SW 1271 (cell line): ENCODE results near the gene KRTAP4-1.
"Not testable (repeated sequence)": the region's sequence is repeated elsewhere in the genome, so short reads cannot be mapped to it uniquely, and the experiment has no call there.

Experiments
- DNase-seq, 2 experiments: peaks; one replicate each; lab custom pipeline; 2025; lab: John Stamatoyannopoulos, UW

The KRTAP4-1 gene

DNA sequence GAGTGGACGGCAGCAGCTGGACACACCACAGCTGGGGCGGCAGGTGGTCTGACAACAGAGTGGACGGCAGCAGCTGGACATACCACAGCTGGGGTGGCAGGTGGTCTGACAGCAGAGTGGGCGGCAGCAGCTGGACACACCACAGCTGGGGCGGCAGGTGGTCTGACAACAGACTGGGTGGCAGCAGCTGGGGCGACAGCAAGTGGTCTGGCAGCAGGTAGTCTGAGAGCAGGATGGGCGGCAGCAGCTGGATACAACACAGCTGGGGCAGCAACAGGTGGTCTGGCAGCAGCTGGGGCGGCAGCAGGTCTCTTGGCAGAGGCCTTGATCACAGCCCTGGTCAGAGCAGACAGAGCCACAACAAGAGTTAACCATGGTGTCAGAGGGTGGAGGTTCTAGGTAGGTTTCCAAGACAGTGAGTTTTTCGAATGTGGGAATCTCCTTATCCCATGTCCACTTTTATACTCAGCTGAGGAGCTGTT lies at the start of gene KRTAP4-1:
TSS of gene KRTAP4-1 (minus strand) at position 432 of the 482 bp plus-strand sequence. CDS start at position 375, 57 bp downstream.
- DNase-seq = no peak

DNA sequence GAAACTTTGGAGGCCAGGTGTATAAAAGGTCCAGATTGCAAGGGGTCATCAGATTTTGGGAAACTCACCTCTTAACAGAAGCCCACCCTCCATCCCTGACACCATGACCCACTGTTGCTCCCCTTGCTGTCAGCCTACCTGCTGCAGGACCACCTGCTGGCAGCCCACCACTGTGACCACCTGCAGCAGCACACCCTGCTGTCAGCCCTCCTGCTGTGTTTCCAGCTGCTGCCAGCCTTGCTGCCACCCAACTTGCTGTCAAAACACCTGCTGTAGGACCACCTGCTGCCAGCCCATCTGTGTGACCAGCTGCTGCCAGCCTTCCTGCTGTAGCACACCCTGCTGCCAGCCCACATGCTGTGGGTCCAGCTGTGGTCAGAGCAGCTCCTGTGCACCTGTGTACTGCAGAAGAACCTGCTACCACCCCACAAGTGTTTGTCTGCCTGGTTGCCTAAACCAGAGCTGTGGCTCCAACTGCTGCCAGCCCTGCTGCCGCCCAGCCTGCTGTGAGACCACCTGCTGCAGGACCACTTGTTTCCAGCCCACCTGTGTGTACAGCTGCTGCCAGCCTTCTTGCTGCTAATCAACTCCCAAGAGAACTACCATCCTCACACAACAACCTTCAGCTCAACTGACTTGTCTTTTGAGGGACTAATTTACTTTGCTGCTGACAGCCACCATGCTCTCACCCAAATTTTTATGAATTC lies 47.8 kb upstream of the KRTAP4-1 start, which contains the start of gene KRTAP9-3:
TSS of gene KRTAP9-3 (plus strand) at position 51 of the 707 bp plus-strand sequence. CDS start at position 104, 53 bp downstream.
- not testable (repeated sequence) for DNase-seq

DNA sequence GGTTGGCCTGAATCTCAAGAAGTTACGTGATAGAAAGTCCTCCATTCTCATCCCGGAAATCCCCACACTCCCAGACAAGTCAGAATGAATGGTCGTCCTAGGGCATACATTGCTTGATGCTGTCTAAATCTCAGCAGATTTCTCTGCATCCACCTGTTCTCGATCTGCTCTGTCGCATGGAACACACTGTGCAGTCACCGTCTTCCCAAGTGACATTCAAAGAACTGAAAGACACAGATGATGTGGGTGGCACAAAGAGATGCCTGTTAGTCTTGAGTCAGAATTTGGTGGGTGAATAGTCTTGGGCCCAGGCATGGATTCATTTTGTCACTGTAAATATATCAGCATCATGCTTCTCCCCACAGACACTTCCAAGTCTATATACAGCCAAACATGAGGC lies 47.0 kb upstream of the KRTAP4-1 start:
- DNase-seq = no peak

DNA sequence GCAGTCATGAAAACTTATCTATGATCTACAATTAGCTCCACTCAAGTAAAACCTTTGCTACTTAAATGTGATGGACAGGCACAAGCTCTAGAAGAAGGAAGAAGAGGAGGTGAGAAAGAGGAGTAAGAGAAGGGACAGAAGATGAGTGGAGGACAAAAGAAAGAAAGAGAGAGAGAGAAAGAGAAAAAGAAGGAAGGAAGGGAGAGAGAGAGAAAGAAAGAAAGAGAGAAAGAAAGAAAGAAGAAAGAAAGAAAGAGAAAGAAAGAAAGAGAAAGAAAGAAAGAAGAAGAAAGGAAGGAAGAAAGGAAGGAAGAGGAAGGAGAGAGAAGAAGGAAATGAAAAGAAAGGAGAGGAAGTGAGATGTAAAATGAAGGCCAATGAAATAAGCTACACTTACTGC lies 45.4 kb upstream of the KRTAP4-1 start:
- DNase-seq = no peak

DNA sequence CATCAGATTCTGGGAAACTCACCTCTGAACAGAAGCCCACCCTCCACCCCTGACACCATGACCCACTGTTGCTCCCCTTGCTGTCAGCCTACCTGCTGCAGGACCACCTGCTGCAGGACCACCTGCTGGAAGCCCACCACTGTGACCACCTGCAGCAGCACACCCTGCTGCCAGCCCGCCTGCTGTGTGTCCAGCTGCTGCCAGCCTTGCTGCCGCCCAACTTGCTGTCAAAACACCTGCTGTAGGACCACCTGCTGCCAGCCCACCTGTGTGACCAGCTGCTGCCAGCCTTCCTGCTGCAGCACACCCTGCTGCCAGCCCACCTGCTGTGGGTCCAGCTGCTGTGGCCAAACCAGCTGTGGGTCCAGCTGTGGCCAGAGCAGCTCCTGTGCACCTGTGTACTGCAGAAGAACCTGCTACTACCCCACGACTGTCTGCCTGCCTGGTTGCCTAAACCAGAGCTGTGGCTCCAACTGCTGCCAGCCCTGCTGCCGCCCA lies 41.9 kb upstream of the KRTAP4-1 start, which contains the start of gene KRTAP9-2:
TSS of gene KRTAP9-2 (plus strand) at position 51 of the 498 bp plus-strand sequence. CDS start at position 58, 7 bp downstream.
- not testable (repeated sequence) for DNase-seq

DNA sequence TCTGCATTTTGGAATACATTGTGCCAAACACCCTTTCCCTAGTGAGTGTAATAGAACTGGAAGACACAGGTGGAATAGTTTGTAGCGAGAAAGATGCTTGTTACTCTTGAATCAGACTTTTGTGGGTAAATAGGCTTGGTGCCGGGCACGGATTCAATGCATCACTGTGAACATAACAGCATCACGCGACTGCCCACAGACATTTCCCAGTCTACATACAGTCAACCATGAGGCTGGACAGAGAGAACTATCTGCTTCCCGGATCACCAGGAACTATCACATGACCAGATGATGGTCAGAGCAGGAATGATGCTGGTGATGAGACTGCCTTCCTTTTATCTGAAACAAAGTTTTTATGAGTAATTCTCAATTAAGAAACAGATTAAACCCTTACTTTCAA lies 41.3 kb upstream of the KRTAP4-1 start:
- no peak for DNase-seq

DNA sequence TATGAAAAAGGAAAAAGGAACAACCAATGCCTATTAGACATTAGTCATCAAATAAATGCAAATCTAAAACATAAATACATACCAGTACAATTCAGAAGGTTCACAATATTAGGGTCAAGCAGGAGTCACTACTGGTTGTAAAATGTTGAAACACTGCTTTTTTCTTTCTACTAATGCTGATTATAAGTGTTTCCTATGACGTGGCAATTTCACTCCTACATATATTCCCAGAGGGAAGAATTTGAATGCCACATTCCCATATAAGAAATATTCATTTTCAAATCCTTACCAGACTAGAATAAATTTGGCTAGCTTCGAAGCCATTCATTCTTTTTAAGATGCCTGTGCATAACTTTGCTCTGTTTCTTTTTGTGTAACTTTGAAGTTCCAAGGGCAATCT lies 39.1 kb upstream of the KRTAP4-1 start:
- DNase-seq = no peak

DNA sequence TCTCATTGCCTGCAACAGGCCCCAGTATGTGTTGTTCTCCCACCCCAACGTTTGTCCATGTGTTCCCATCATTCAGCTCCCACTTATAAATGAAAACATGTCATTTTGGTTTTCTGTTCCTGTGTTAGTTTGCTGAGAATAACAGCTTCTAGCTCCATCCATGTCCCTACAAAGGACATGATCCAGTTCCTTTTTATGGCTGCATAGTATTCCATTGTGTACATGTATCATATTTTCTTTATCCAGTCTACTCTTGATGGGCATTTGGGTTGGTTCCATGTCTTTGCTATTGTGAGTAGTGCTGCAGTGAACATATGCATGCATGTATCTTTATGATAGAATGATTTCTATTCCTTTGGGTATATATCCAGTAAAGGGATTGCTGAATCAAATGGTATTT lies 31.0 kb upstream of the KRTAP4-1 start:
- no peak for DNase-seq

DNA sequence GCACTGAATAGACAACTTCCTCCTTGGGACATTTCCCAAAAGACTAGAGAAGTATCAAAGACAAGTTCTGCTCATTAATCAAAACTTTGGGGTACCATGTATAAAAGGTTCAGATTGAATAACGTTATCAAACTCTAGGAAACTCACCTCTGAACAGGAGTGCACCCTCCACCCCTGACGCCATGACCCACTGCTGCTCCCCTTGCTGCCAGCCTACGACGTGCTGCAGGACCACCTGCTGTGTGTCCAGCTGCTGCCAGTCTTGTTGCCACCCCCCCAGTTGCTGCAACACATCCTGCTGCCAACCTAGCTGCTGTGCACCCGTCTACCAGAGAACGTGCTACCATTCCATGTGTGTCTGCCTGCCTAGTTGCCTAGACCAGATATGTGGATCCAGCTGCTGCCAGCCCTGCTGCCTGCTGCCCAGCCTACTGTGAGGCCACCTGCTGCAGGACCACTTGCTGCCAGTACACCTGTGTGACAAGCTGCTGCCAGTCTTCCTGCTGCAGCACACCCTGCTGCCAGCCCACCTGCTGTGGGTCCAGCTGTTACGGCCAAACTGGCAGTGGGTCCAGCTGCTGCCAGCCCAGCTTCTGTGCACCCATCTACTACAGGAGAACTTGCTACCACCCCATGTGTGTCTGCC lies 27.9 kb upstream of the KRTAP4-1 start:
- no peak for DNase-seq

DNA sequence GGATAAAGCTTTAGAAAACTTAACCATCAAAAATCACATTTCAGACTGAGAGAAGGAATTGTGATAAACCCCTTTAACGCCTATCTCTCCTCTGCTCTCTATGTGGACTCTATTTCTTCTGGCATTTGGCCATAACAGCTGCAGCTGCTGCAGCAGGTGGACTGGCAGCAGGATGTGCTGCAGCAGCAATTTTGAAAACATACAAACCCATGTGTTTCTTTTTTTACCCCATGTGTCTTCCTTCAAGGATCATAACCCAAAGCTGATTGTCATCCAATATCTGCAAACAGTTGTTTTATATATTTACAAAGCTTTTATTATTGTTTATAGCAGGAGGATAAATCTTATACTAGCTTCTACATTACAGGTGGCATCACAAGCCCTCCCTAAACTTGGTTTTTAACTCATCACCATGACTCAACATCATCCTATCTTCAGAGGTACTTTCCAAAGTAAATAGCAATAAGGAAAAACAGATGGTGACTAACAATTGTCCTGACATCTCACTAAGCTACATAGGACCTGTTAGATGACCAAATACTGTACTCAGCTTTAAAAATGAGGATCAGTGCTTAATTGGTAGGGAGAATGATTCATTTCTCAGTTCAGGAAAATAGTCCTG lies 27.2 kb upstream of the KRTAP4-1 start:
- no peak for DNase-seq

DNA sequence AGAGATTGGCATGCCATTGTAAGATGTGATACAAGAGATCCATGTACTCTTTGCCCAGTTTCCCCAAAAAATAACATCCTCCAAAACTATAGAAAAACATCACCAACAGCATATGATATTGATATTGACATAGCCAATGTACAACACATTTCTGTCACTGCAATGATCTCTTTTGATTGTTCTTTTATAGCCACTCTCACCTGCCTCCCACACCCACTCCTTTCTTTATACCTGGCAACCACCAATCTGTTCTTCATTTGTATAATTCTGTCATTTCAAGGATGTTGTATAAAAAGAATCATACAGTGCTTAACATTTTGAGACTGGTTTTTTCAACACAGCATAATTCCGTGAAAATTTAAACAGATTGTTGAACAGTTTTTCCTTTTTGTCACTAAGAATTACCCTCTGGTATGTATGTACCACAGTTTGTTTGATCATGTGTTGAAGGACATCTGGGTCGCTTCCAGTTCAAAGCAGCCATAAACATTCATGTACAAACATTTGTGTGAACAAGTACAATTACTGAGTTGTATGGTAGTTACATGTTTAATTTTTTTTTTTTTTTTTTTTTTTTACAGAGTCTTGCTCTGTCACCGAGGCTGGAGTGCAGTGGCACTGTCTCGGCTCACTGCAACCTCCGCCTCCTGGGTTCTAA lies 14.8 kb upstream of the KRTAP4-1 start:
- no peak for DNase-seq

DNA sequence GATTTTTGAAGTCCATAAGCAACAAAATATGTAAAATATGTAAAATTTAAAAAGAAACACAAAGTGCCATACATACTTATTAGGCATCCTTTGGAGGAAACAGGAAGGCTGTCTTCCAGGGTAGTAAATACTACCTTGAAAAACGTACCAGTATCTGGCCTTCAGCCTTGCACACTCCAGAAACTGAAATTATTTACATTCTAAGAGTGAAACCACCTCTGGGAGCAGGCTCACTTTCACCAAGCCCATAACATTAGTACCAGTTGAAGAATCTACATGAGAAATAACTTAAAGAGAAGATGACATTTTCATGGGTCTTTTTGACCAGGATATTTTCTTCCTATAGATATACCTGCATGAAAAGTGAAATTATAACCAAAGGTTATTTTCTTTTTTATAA lies 11.4 kb upstream of the KRTAP4-1 start:
- no peak for DNase-seq

DNA sequence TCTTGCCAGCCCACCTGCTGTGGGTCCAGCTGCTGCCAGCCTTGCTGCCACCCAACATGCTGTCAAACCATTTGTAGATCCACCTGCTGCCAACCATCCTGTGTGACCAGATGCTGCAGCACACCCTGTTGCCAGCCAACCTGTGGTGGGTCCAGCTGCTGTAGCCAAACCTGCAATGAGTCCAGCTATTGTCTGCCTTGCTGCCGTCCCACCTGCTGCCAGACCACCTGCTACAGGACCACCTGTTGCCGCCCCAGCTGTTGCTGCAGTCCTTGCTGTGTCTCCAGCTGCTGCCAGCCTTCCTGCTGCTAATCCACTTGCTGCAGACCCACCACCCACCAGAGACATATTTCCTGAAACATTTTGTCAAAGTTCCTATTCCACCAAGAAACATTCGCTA lies 5.6 kb upstream of the KRTAP4-1 start:
- no peak for DNase-seq

DNA sequence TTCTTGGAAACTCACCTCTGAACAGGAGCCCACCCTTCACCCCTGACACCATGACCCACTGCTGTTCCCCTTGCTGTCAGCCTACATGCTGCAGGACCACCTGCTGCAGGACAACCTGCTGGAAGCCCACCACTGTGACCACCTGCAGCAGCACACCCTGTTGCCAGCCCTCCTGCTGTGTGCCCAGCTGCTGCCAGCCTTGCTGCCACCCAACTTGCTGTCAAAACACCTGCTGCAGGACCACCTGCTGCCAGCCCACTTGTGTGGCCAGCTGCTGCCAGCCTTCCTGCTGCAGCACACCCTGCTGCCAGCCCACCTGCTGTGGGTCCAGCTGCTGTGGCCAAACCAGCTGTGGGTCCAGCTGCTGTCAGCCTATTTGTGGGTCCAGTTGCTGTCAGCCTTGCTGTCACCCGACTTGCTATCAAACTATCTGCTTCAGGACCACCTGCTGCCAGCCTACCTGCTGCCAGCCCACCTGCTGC lies 5.2 kb upstream of the KRTAP4-1 start, which contains the start of gene KRTAP9-1:
TSS of gene KRTAP9-1 (plus strand) at position 51 of the 482 bp plus-strand sequence. CDS start at position 51, 0 bp downstream.
- not testable (repeated sequence) for DNase-seq

DNA sequence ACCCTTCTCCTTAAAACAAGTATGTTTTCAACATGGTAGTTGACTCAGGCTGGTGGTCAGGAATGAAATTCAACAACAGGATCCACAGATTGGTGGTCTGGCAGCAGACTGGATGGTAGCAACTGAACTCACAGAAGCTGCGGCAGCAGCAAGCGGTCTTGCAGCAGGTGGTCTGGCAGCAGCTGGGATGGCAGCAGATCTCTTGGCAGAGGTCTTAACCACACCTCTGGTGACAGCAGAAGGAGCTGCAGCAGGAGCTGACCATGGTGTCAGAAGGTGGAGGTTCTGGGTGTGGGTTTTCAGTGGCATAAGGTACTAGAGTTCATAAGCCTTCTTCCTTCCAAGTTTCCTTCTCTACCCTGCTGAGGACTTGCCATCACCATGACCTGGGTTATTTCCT lies 2.2 kb upstream of the KRTAP4-1 start:
- no peak for DNase-seq

DNA sequence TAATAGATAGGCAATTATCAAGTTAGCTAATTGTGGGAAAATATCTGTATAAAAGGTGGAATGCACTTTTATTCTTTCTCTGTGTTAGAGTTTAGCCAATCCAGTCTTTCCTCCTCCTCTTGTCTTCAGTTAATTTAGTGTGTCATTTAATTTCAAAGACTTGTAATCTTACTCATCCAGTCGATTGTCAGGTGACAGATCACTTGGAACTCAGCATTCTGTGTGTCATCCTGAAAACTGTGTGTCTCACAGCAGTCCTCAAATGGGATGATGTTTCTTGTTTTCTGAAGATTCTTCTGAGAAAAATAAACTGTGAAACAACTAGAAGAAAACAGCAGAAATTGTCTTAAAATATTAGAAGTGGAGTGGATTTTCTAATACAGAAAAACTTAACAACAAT lies 290 bp upstream of the KRTAP4-1 start:
- no peak for DNase-seq

DNA sequence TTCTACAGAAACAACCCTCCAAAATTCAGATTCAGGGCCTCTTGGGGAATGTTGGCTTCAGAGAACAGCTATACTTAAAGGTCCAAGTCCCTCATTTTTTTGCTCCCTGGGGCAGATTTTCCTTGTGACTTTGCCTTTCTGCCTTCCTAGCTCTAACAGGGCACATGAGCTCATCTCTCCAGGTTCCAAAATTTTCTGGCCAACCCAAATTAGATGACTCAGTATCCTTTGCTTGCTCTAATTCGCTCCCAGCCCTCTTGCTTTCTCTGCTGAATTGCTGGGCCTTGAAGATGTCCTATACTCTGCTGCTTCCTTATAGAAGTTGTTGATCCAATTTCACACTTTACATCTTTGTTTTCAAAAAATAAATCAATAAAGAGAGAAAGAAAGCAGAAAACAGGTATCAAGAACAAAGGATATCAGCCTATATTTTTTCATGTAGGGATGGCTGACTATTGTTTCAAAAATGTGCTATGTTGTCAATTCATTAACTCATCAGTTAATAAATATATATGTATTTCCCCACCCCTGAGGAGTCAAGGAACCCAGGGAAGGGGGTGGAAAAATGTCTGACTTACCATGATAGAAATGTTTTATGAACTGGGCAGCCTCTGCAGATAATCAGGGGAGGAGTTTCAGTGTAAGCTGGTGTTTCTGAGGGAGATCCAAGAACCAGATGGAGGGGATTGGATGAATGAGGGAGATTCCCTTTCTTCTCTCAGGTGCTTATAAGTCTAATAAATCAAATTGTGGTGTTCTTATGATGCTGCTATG lies 5.7 kb downstream of the KRTAP4-1 start:
- DNase-seq = no peak

DNA sequence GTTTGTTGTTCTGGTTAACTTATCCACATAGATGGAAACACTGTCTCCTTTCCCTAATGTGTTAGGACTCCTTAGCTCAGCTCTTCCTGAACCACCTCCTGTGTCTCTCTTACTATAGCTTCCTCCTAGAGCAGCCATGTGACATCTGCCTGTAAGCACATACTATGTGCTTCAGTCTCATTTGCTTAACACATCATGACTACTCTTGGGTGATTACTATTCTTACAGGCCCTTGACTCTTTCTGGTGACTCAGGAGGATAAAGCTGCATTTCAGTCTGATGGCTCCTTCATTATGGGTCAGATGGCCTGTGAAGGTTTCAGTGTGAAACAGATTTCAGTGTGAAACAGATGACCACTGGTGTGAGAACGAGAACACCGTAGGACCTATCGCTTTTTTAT lies 6.4 kb downstream of the KRTAP4-1 start:
- no peak for DNase-seq

DNA sequence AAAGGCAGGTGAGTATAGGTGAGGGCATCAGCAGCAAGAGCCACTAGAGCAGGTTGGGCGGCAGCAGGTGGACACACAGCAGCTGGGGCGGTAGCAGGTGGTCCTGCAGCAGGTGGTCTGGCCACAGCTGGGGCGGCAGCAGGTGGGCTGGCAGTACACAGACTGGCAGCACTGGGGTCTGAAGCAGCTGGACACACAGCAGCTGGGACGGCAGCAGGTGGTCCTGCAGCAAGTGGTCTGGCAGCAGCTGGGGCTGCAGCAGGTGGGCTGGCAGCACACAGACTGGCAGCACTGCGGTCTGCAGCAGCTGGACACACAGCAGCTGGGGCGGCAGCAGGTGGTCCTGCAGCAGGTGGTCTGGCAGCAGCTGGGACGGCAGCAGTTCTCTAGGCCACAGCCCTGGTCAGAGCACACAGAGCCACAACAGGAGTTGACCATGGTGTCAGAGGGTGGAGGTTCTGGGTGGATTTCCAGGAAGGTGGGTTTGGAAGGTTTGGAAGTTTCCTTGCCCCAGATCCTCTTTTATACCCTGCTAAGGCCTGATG lies 6.9 kb downstream of the KRTAP4-1 start, which contains the start of gene KRTAP4-2:
TSS of gene KRTAP4-2 (minus strand) at position 495 of the 545 bp plus-strand sequence. CDS start at position 438, 57 bp downstream.
- no peak for DNase-seq

DNA sequence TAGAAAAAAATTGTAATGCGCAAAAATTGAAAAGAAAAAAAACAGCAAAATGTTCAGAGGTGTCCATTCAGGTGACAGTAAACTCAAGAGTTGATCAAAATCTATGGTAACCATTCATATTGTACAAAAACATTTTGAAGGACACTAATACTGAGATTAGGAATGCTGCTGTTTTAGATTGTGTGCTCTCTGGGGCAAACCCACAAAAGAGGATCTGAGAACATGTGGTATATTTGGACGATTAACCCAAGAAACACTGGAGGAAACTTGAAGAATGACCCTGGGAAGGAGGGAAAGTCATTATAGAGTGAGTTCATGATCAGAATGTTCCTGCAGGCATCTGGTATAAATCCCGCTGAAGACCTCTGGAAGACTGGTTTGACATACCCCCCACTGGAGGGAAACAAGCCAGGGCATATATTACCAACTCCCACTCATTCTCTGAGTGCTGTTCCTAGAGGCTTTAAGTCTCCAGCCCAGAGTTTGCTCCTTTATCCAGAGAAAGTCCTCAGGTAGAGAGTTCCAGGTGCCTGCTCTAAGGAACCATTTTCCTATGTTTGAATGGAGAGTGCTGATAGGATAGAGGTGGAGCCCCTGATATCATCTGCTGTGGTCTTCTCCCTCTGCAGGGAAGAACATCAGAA lies 7.8 kb downstream of the KRTAP4-1 start:
- DNase-seq = no peak
